CD14-positive monocyte (primary cell): ENCODE results near the gene UNC93A. TPM values are rescaled to one million over a fixed set of nuclear protein-coding genes. Genes with fewer than 3 reads are reported as not detected.

ENCODE experiments used
- DNase-seq, 3 donors: peaks; one replicate each; pipeline ENCODE4 v3.0.0-alpha.2; 2011 to 2022
- H2AFZ ChIP-seq: 2 replicates; pipeline ENCODE4 v1.6.0; 2012; ENCODE audit warnings: mild to moderate bottlenecking, low read depth, low read length, inconsistent platforms; ENCODE audit not compliant: insufficient read depth, poor library complexity, severe bottlenecking
- H3K27ac ChIP-seq, 2 donors: 1 replicate in 1 of 2; 2 replicates in 1 of 2; pipeline ENCODE4 v1.5.1; 2012 to 2013; ENCODE audit warnings: low read length in 2 of 2, control low read depth in 1 of 2, inconsistent platforms in 1 of 2, low read depth in 1 of 2, mild to moderate bottlenecking in 1 of 2
- H3K27me3 ChIP-seq, 2 donors: one replicate each; pipeline versions ENCODE4 v1.6.0 to v1.6.1; 2011 to 2013; ENCODE audit warnings: low read length in 2 of 2; ENCODE audit not compliant: control insufficient read depth in 2 of 2, insufficient read depth in 2 of 2
- H3K36me3 ChIP-seq, 2 donors: replicated peaks in 1 of 2; 1 replicate in 1 of 2; 2 replicates in 1 of 2; pipeline versions ENCODE4 v1.5.1 to v1.6.1; 2012 to 2013; ENCODE audit warnings: low read length in 2 of 2, control low read depth in 1 of 2, inconsistent platforms in 1 of 2, mild to moderate bottlenecking in 1 of 2; ENCODE audit not compliant: insufficient read depth in 2 of 2, control insufficient read depth in 1 of 2
- H3K4me1 ChIP-seq, 2 donors: 1 replicate in 1 of 2; 2 replicates in 1 of 2; pipeline versions ENCODE4 v1.5.1 to v1.6.1; 2012 to 2013; ENCODE audit warnings: low read length in 2 of 2, control low read depth in 1 of 2, inconsistent platforms in 1 of 2, mild to moderate bottlenecking in 1 of 2, moderate library complexity in 1 of 2; ENCODE audit not compliant: insufficient read depth in 2 of 2, control insufficient read depth in 1 of 2
- H3K4me2 ChIP-seq: replicated peaks from 2 replicates; pipeline ENCODE3; 2012; ENCODE audit warnings: low read length, moderate library complexity, mild to moderate bottlenecking; ENCODE audit not compliant: poor library complexity, severe bottlenecking; ENCODE audit errors: extremely low read depth
- H3K4me3 ChIP-seq, 3 experiments: fragments of 200-600 bp in 1 of 3; sonication (generic) in 1 of 3; replicated peaks in 1 of 3; 1 replicate in 2 of 3; 2 replicates in 1 of 3; pipeline ENCODE4 v1.5.1; 2011 to 2013; ENCODE audit warnings: low read length in 3 of 3, mild to moderate bottlenecking in 3 of 3, control low read depth in 2 of 3, low read depth in 2 of 3, inconsistent platforms in 1 of 3, moderate library complexity in 1 of 3
- H3K79me2 ChIP-seq: 2 replicates; pipeline ENCODE4 v1.6.0; 2012; ENCODE audit warnings: mild to moderate bottlenecking, control low read depth, inconsistent platforms, low read length, moderate library complexity; ENCODE audit not compliant: insufficient read depth
- H3K9ac ChIP-seq: 2 replicates; pipeline ENCODE4 v1.6.0; 2017; ENCODE audit warnings: low read length, mild to moderate bottlenecking; ENCODE audit not compliant: insufficient read depth, poor library complexity, severe bottlenecking
- H3K9me3 ChIP-seq, 2 donors: replicated peaks in 1 of 2; 1 replicate in 1 of 2; 2 replicates in 1 of 2; pipeline versions ENCODE4 v1.5.1 to v1.6.1; 2012 to 2013; ENCODE audit warnings: low read length in 2 of 2, control low read depth in 1 of 2; ENCODE audit not compliant: control insufficient read depth in 1 of 2, insufficient read depth in 1 of 2
- H4K20me1 ChIP-seq: 2 replicates; pipeline ENCODE4 v1.6.0; 2012; ENCODE audit warnings: mild to moderate bottlenecking, low read length, control low read depth, moderate library complexity; ENCODE audit not compliant: insufficient read depth
- H3K27ac Mint-ChIP-seq, 7 donors: one replicate each; pipeline ENCODE4 v1.8.0; 2020; ENCODE audit warnings: mild to moderate bottlenecking in 7 of 7, mixed read lengths in 7 of 7, moderate library complexity in 6 of 7, inconsistent platforms in 2 of 7
- H3K27me3 Mint-ChIP-seq, 3 donors: one replicate each; pipeline ENCODE4 v1.8.0; 2021 to 2022; ENCODE audit warnings: low read depth in 3 of 3, mild to moderate bottlenecking in 3 of 3, mixed read lengths in 3 of 3, moderate library complexity in 3 of 3, inconsistent platforms in 1 of 3
- H3K36me3 Mint-ChIP-seq, 2 donors: one replicate each; pipeline ENCODE4 v1.8.0; 2020; ENCODE audit warnings: mixed read lengths in 2 of 2, inconsistent platforms in 1 of 2, mild to moderate bottlenecking in 1 of 2
- H3K4me1 Mint-ChIP-seq: one replicate; pipeline ENCODE4 v1.8.0; 2020; ENCODE audit warnings: mild to moderate bottlenecking, mixed read lengths
- H3K4me3 Mint-ChIP-seq, 2 donors: one replicate each; pipeline ENCODE4 v1.8.0; 2020; ENCODE audit warnings: mild to moderate bottlenecking in 2 of 2, mixed read lengths in 2 of 2, moderate library complexity in 1 of 2
- H3K9me3 Mint-ChIP-seq, 7 donors: one replicate each; pipeline ENCODE4 v1.8.0; 2020 to 2022; ENCODE audit warnings: mixed read lengths in 7 of 7, mild to moderate bottlenecking in 6 of 7, moderate library complexity in 6 of 7, inconsistent platforms in 2 of 7
- CTCF ChIP-seq: fragments of 200-600 bp; IDR thresholded peaks from one replicate; pipeline ENCODE4 v1.8.0; 2022; ENCODE audit warnings: antibody characterized with exemption, mild to moderate bottlenecking
- WGBS: methylation state at CpG from one replicate; pipeline ENCODE4 v1.1.5; 2013; ENCODE audit warnings: missing lambda C conversion rate; ENCODE audit not compliant: insufficient coverage; 5-methylcytosine and 5-hydroxymethylcytosine counted together
- intact Hi-C, 2 donors: fragments of 100-400 bp; cut with micrococcal nuclease; formaldehyde crosslinking; loops; one replicate each; pipeline versions ENCODE4 v1.15.0 to v1.15.1; 2023
- polyA plus RNA-seq, 3 donors: library from polyadenylated mRNA; depleted of rRNA in 1 of 3; unstranded in 2 of 3; stranded (reverse) in 1 of 3; fragments of 300-500 nt in 2 of 3; fragments of >200 nt in 1 of 3; fragmentation: Illumina TruSeq in 2 of 3; gene quantifications; 1 replicate in 2 of 3; 2 replicates in 1 of 3; pipeline ENCODE4 v1.2.3, GENCODE V29; 2012 to 2021

UNC93A gene
- polyA plus RNA-seq, 3 donors: not detected

DNA sequence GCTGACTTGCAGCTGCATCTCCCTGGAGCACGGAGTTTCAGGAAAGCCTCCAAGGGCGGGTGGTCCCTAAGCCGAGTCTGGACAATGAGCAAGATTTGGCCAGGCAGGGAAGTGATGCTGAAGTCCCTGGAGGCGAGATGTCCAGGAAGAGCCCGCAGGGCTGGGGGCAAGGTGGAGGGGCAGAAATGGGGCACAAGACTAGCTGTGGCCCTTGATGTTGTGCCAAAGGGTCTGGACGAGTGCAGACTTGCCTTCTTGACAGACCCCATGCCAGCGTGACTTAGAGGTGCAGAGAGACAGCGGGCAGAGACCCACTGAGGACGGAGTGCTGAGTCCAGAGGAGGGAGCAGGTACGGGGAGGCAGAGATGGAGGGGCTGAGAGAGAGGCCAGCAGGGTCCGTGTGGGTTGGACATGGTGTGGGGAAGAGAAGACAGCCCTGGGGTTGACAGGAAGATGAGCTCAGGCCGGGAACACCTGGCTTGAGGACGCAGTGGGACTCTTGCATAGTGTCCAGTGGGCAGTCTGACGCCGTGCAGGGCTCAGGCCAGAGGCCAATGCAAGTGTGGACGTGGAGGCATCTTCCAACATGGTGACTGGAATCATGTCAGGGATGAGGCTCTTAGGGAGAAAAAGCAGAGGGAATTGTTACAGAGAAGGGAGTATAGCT lies 8.7 kb downstream of the UNC93A start:
- 93% methylated on average over 16 of the region's 16 CpGs for WGBS

More for the DNA sequence above, 8.7 kb downstream of the UNC93A start:
- no peak for DNase-seq
- Mint-ChIP-seq H3K27me3 (peaks cover 0 to 8% (median 2%) of the 10 kb centered on the region in 3 donors), H3K27ac (no peak overlapping the region), H3K4me3 (no peak overlapping the region), H3K4me1 (peaks cover 4% of the 10 kb centered on the region), H3K9me3 (no peaks in the 10 kb centered on the region), H3K36me3 (no peaks in the 10 kb centered on the region)
- no peaks in the 10 kb centered on the region for H3K79me2 ChIP-seq
- no peak overlapping the region for H3K27ac ChIP-seq
- H3K36me3 ChIP-seq: no peaks in the 10 kb centered on the region
- H3K27me3 ChIP-seq: no peaks in the 10 kb centered on the region
- TF ChIP-seq CTCF: no peak
- H2AFZ ChIP-seq: no peak overlapping the region
- no peaks in the 10 kb centered on the region for H4K20me1 ChIP-seq
- no peaks in the 10 kb centered on the region for H3K9me3 ChIP-seq
- no peak overlapping the region for H3K4me3 ChIP-seq
- peaks cover 0 to 5% of the 10 kb centered on the region in 2 donors for H3K4me1 ChIP-seq
- no peak overlapping the region for H3K4me2 ChIP-seq
- intact Hi-C loops: loop anchor here in 1 of 2 donors (10.0 kb wide), 1 partner anchor 525 kb away; no protein-coding TSS in a partner anchor
- no peak overlapping the region for H3K9ac ChIP-seq
